IMR-90 (cell line): ENCODE results near the gene CENPP.

Experiments used
- CHD1 ChIP-seq: IDR thresholded peaks from 2 replicates; pipeline ENCODE4 v1.6.1; 2012; ENCODE audit warnings: low read depth, low read length, improper control_type of control experiment
- CTCF ChIP-seq: conservative IDR thresholded peaks from 2 replicates; pipeline ENCODE4 v1.5.1; 2012; ENCODE audit warnings: mild to moderate bottlenecking, low read depth, low read length, improper control_type of control experiment
- MAFK ChIP-seq: IDR thresholded peaks from 2 replicates; pipeline ENCODE4 v1.6.1; 2012; ENCODE audit warnings: low read depth, low read length, improper control_type of control experiment
- MXI1 ChIP-seq: IDR thresholded peaks from 2 replicates; pipeline ENCODE4 v1.6.1; 2012; ENCODE audit warnings: low read depth, mild to moderate bottlenecking, low read length, moderate library complexity, borderline replicate concordance
- POLR2A ChIP-seq: IDR thresholded peaks from 2 replicates; pipeline ENCODE4 v1.6.1; 2012; ENCODE audit warnings: mild to moderate bottlenecking, low read depth, low read length
- RFX5 ChIP-seq: IDR thresholded peaks from 2 replicates; pipeline ENCODE4 v1.8.0; 2012; ENCODE audit warnings: low read depth, mild to moderate bottlenecking, low read length, moderate library complexity
- SMC3 ChIP-seq: fragments of 150-350 bp; IDR thresholded peaks from 2 replicates; pipeline ENCODE4 v1.6.1; 2016; ENCODE audit warnings: low read depth, mild to moderate bottlenecking, antibody characterized with exemption, low read length, moderate library complexity
- USF2 ChIP-seq: fragments of 150-350 bp; IDR thresholded peaks from 2 replicates; pipeline ENCODE4 v1.6.1; 2017; ENCODE audit warnings: mild to moderate bottlenecking, antibody characterized with exemption, low read length, low read depth

GRCh38 chr9:92602413-92602812 lies 276.7 kb downstream of the CENPP start:
- TF ChIP-seq CTCF (no peak), MXI1 (no peak), RFX5 (no peak), POLR2A (no peak), CHD1 (no peak), USF2 (no peak), SMC3 (no peak), MAFK (no peak)
